Kidney capillary endothelial cell (primary cell): ENCODE data around the gene DPM3.
"Not testable (repeated sequence)": the region's sequence is repeated elsewhere in the genome, so short reads cannot be mapped to it uniquely, and the experiment has no call there.

ENCODE experiments used
- DNase-seq: peaks from one replicate; pipeline ENCODE4 v3.0.0-alpha.2; 2018; ENCODE audit warnings: low spot score

DPM3 gene

DNA sequence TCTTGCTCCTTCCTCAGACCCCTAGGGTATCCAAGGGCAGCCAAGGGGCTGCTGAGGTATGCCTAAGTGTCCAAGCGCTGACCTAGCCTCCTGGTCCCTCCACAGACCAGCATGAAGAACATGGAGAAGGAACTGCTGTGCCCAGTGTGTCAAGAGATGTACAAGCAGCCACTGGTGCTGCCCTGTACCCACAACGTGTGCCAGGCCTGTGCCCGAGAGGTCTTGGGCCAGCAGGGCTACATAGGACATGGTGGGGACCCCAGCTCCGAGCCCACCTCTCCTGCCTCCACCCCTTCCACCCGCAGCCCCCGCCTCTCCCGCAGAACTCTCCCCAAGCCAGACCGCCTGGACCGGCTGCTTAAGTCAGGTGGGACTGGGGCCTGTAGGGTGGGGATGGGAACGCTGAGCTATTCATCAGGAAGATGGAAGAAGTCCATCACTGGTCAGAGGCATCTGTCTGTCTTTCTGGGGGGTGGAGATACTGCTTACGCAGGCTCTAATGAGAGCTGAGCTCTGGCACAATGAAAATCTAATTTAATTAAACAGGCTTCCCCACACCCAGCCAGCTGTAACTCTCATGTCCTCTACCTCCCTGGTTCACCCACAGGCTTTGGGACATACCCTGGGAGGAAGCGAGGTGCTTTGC, 35.1 kb upstream of the DPM3 start:
- no peak for DNase-seq

DNA sequence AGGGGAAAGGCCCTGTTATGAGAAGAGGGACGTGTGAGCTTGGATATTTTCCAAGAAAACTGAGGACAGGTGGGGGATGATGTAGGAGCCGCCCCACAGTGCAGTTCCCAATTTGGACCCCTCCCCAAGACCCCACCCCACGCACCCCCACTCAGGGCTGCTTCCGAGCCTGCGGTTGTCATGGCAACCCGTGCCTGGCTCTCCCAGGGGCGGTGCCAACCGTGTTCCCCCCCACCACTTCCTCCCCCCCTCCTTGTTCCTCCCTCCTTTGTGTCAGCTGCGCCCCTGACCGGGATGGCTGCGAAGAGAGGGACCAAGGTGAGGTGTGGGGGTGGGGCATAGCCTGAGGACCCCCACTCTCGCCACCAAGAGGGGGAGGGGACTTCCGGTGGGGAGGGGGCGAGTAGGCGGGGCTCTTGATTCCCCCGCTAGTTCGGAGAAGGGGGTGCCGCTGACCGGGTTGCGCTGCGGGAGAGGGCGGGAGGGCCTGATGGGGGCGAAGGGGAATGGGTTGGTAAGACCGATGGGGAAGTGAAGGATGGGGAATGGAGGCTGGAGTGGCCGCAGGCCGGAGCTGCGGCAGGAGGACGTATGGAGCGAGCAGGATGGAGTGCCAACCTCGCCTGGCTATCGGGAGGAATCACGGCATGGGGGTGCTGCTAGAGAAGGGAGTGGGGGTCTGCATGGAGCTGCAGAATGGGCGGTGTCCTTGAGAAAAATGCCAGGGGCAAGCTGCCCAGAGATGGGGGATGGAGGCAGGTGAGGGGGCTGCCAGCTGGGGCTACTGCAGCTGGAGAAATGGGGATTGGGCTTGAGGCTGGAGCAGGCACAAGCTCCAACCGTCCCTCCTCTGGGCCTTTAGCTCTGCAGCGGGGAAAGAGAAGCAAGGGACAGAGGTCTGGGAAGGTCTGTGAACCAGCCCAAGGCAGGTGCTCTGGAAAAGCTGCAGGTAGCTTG, 34.3 kb upstream of the DPM3 start:
- no peak for DNase-seq

DNA sequence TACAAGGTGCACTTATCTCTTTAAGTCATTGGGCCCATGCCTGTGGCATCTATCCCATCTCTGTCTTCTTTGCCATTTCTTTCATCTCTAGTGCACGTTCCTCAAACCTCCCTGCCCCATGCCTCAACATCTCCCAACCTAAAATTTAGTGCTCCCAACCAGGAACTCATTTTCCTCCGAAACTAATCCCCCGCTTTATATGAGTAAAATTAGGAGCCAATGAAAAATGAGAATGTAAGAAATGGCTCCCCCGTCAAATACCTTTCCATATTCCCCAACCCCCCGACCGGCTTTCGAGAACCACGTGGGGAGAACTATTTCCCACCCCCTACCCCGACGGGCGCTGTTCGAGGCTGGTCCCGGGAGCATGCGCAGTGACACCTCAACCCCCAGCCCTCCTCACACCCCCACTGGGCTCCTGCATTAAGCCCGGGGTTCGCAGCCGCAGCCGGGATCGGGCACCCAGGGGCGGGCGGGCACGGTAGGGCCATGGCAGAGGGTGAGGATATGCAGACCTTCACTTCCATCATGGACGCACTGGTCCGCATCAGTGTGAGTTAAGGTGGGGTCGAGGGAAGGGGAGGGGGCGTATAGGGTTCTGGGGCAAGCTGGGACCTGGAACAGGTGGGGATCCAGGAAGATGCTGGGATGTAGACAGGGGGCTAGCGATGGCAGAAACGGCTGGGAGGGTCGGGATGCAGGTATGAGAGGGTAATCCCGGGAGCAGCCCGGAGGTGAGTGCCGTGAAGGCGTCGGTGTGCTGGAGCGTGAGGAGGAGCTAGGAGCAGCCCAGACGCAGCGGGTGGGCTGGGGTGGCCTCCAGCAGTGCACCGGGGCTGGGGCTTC, 33.4 kb upstream of the DPM3 start, which contains the start of gene TRIM46:
Gene TRIM46, plus strand, starts transcription at position 372 of the 846 bp plus-strand sequence. Its CDS starts 118 bp downstream, at position 490.
- DNase-seq, result peak; percentile 58

DNA sequence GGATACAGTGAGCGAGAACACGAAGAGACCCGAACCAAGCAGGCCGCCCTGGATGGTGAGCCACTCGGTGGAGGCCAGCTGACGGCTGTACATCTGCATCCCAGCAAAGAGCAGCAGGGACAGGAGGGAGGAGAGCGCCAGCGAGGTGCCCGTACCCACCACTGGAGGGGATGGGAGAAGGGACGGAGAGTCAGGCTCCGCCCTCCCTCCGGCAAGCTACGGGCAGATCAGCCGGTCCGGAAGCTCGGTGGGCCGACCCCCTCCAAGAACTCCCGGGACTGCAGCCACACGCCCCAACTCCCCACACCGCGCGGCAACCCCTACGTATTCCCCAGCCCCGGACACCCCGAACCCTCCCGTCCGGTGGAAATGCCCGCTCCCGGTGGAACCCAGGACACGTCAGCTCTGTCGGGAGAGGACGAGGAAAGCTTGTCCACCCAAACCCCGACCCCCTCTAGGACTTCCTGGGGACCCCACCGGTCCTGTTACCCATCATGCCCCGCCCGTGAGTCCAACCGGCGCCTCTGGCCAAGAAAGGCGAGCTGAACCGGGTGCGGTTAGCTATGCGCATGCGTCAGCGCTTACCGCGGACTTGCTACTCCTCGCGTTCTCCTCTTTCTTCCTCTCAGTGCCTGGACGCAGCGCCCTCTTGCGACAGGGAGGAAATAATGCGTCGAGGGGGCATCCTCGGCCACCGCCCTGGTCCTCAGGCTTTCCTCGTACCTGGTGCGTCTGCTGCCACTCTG, 32.6 kb upstream of the DPM3 start, which contains the start of gene KRTCAP2:
Gene KRTCAP2, minus strand, starts transcription at position 573 of the 746 bp plus-strand sequence. Its CDS starts 80 bp downstream, at position 493.
- DNase-seq, result peak; percentile 99

DNA sequence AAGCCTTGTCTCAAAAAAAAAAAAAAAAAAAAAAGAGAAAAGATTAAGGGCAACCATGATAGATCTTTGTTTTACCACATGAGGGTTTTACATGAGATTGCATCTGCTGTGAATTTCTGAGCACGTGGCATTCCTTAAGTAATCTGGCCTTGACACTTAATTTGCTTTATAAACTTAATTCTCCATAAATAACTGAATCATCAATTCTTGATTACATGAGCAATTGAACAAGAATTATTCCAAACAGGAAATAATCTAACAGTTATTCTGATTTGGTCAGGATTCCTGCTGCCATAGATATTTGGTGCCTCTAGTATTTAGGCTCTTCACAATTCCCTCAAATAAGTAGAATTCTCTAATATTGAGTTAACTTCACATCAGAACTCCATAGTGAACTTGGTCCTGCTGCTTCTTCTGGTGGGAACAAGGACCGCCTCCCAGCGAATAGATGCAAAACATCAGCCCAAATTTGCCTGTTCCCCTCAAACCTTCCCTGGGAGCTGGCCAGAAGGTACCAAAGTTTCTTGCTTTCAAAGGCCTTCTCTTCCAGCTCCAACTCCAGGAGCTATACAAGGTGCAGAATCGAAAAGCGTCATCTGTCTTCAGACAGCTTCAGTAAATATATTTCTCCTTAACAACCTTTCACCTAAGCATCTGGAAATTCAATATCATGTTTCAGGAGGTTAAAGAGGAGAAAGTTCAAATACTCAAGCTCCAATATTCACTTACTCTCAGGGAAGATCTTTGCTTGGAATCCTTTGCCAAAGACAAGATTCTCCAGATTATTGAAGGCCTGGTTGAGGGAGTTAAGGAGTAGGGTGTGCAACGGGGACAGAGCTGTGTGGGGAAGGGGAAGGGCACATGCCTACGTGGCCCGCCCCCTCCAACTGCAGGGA, 31.8 kb upstream of the DPM3 start:
- no peak for DNase-seq

DNA sequence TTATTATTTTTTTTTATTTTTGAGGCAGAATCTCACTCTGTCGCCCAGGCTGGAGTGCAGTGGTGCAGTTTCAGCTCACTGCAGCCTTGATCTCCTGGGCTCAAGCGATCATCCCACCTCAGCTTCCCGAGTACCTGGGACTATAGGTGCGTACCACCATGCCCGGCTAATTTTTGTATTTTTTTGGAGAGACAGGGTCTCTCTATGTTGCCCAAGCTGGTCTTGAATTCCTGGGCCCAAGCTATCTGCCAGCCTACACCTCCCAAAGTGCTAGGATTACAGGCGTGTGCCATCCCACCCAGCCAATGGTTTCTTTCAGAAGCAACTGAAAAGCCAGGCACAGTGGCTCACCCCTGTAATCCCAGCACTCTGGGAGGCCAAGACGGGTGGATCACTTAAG, 30.5 kb upstream of the DPM3 start:
- DNase-seq, result no peak

DNA sequence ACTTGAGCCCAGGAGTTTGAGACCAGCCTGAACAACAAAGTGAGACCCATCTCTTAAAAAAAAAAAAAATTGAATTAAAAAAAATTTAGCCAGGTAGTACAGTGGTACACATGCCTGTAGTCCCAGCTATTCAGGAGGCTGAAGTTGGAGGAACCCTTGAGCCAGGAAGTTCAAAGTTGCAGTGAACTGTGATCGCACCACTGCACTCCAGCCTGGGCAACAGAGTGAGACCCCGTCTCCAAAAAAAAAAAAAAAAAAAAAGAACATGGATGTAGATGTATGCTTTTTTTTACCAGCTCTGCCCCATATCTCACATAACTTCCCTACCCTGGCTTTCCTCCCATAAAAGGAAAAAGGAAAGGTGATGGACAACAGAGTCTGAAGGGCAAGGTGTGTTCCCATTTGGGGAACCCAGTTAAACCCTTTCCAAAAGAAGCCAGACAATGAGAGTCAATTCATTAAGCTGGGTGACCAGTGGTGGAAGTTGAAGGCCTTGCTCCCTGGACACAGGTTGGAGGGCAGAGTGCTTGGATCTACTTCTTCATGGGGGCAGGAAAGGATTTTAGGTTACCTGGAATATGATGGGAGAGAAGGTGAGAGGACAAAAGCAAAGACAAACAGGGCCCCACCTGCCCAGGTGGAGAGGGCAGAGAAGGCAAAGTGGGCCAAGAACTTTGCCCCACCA, 29.9 kb upstream of the DPM3 start:
- DNase-seq, result no peak

DNA sequence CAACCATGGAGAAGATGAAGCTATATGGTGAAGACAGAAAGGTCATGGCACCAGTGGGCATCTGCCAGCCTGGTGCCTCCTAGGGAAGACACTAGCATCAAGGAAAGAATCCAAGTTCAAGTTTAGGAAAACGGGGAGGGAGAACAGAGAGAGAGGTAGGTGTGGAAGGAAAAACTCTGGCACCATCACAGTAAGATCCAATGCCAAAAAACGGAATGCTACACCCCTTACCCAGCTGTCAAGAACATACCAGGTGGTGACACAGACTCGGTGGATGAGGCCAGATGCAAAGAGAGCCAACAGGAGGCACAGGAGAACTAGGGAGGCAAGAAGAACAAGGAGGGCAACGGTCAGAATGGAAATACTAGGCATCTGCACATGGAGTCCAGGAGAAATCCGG, 29.2 kb upstream of the DPM3 start:
- DNase-seq, result no peak

DNA sequence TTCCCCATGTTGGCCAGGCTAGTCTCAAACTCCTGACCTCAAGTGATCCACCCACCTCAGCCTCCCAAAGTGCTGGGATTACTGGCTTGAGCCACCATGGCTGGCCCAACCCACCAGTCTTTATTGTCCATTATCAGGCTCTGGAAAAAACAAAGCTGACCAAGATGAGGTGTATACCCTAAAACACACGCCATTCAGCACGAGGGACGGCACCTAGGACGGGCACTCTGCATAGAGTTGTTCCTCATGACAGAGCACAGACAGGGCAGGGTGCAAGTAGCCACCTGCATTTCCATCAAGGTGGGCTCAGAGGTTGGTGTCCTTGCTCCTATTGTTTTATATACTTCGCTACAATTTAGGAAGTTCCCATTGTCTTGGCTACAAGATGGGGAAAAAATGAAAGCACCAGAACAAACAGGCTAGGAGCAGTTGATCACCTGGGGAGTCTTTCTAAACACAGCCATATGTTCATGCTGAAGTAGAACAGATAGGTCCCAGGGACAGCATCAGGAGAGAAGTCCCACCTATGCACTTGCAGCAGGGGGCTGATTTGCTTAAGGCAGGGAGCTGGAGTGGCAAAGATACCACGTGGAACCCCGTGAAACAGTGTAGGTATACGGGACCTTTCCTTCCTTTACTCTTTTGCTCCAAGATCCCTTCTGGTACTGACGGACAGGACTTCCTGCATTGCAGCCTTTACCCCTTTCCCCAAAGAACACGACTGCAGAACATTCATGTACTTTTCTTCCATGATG, 28.3 kb upstream of the DPM3 start:
- DNase-seq, result no peak

DNA sequence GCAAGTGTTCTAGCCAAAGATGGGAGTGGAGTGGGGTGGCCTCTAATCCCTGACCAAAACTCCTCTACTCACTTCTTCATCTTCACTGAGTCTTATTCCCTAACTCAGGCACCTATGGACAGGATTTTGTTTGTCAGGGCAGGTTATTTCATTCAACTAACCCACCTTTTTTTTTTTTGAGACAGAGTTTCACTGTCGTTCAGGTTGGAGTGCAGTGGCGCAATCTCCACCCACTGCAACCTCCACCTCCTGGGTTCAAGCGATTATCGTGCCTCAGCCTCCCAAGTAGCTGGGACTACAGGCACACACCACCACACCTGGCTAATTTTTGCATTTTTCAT, 27.7 kb upstream of the DPM3 start:
- not testable (repeated sequence) for DNase-seq

DNA sequence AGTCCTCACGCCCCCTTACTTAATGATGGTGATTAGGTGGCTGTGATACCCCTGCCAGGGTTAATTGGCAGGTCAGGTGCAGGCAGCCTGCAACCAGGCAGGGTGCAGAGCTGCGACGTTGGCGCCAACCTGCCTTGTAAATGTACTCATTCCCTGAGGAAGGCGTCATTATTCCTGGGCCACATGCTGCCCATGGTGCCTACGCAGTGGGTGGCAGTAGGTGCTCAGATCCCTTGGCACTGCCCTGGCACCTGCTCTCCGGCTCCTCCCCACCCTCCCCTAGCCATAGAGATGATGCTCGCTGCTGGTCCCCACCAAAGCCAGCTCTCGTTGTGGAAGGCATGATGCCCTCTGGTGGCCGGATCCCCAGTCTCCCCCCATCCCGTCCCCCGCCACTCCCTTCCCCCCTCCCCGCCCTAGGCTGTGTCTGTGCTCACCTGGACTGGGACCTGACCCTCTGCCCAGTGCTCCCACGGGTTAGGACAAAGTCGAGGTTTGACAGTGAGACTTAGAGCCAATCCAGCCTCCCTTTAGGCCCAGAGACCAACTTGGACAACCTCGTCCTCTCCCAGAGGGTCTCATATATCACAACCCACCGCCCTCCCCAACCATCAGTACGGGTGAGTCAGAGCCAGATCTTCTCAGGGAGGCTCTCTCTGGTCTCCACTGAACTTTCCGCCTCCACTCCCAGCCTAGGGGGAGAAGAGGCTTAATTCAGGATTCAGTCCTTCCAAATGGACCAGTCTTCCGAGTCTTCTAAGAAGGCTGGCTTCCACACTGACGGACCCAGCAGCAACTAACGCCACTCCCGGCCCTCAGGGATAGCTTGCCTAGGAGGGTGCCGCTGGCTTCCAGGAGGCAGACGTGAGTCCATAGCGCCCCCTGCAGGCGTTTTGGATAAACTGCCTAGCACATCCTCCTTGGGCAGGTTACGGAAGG, 27.1 kb upstream of the DPM3 start:
- DNase-seq, result peak; percentile 85

DNA sequence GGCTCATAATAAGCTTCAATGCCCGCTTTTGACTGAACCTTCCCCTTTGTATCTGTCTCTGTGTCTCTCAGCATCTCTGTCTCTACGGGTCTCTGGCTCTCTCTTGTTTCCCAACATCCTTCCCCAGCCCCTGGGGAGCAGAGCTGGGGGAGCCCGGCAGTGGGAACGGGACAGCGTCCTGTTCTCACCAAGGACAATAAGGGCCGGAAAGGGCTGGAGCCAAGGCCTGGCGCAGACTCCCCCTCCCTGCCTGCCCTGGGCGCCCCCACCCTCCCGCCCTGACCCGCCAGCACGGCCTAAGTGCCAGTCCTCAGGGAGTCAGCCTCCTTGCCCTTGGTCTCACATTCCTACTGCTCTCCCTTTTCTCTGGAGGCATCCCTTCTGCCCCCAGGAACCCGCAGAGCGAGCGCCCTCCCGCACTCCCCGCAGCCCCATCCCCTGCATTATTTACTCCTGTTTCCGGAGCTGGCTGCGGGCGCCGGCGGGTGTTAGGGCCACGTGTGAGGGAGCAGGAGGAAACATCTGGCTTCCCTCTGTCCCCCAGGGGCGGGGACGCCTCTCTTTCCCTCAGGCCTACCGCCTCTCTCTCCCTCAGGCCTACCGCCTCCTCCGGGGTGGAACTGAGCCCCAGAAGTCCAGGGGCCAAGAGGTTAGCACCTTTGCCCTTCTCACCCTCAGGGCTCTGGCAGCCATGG, 26.3 kb upstream of the DPM3 start:
- peak; percentile 89 for DNase-seq

DNA sequence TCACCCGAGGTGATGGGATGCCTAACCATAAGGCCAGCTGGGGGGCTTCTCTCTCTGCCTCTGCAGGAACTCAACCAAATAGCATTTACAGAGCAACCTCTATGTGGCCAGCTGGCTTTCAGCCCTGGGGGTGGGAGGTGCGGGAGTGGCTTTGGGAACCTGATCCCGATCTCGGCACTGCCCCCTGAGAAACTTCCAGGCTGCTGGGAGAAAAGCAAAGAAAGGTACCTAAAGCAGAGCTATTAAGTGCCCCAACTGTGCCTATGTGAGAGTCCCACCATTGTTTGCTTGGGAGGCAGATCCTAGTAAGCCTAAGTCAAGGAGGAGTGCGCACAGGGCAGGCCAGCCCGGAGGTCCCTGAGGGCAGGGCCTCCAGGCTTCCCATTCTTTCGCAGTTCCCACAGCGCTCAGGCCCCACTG, 25.7 kb upstream of the DPM3 start:
- DNase-seq, result no peak

DNA sequence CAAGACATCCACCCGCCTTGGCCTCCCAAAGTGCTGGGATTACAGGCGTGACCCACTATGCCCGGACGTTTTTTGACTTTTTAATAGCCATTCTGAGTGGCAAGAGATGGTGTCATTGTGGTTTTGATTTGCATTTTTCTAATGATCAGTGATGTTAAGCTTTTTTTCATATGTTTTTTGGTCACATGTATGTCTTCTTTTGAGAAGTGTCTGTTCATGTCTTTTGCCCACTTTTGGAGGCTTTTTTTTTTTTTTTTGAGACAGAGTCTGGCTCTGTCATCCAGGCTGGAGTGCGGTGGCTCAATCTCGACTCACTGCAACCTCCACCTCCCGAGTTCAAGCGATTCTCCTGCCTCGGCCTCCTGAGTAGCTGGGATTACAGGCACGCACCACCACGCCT, 24.3 kb upstream of the DPM3 start:
- not testable (repeated sequence) for DNase-seq

DNA sequence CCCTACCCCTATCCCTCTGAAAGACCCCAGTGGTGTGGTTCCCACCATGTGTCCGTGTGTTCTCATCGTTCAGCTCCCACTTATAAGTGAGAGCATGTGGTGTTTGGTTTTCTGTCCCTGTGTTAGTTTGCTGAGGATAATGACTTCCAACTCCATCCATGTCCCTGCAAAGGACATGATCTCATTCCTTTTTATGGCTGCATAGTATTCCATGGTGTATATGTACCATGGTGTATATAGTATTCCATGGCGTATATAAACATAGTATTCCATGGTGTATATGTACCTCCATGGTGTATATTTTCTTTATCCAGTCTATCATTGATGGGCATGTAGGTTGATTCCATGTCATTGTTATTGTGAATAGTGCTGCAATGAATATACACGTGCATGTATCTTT, 23.5 kb upstream of the DPM3 start:
- DNase-seq, result not testable (repeated sequence)

DNA sequence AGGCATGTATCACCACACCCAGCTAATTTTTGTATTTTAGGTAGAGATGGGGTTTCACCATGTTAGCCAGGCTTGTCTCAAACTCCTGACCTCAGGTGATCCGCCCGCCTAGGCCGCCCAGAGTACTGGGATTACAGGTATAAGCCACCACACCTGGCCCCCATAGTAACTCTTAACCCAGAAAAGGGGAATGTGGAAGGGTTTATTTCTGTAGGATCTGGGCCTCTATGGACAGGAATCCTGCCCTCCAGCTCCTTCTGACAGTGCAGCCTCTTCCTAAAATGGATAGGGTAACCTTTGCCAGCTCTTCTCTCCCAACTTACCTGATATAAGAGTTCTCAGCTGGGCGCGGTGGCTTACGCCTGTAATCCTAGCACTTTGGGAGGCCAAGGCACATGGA, 22.3 kb upstream of the DPM3 start:
- DNase-seq, result not testable (repeated sequence)

DNA sequence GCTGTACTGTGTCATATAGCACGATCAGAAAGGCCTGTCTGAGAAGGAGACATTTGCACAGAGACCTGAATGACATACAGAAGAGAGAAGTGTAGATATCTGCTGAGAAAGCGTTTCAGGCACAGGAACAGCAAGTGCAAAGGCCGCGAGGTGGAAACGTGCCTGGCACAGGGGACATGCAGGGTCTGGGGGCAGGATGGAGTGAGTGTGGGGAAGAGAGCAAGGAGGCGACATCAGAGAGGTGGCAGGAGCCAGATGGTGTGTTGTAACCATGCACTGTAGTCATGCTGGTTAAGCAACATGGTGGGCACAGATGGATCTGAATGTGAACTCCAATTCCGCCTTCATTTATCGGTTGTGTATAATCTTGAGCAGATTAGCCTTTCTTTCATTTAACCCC, 19.8 kb upstream of the DPM3 start:
- DNase-seq, result no peak
